GM12874 (cell line): ENCODE data around the gene FAM98C.

Source experiments
- CTCF ChIP-seq: IDR thresholded peaks from 2 replicates; pipeline ENCODE4 v1.5.1; 2011; ENCODE audit warnings: low read depth, mild to moderate bottlenecking, control low read depth, low read length, moderate library complexity; ENCODE audit not compliant: insufficient read depth

FAM98C gene

GRCh38 chr19:38394488-38394887 is 8.4 kb upstream of the FAM98C start:
- TF ChIP-seq CTCF = no peak

DNA sequence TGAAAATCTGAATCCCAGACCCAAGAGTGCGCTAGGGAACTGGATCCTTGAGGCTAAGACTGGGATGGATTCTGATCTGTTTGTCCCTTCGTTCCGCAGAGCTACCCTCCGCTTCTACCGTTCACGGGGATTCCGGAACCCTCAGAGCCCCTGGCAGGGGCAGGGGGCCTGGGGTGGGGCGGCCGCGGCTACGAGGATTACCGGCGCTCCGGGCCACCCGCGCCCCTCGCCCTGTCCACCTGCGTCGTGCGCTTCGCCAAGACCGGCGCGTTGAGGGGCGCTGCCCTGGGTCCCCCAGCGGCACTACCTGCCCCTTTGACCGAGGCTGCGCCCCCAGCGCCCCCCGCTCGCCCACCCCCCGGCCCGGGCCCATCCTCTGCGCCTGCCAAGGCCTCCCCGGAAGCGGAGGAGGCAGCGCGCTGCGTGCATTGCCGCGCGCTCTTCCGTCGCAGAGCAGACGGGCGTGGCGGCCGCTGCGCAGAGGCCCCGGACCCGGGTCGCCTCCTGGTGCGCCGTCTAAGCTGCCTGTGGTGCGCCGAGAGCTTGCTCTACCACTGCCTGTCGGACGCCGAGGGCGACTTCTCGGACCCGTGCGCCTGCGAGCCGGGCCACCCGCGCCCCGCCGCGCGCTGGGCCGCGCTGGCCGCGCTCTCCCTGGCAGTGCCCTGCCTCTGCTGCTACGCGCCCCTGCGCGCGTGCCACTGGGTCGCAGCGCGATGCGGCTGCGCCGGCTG is 7.3 kb upstream of the FAM98C start:
- no peak for TF ChIP-seq CTCF

GRCh38 chr19:38399081-38399480 is 3.8 kb upstream of the FAM98C start:
- TF ChIP-seq CTCF = no peak

DNA sequence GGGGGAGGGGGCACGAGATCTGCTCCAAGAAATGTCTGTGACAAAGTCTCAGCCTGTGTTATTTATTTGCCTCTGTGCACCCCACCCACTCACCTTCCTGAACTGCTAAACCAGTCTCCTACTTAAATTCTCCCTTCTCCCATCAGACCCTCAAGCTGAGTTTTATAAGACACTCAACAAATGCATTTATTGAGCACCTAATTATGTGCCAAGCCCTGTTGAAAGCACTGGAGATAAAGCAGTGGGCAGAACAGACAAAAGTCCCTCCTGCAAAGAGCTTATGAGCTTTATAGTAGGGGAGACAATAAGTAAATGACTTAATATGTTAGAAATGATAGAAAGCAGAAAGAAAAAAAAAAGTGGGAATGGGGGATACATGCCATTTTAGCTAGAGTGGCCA is 3.4 kb upstream of the FAM98C start:
- TF ChIP-seq CTCF = no peak

DNA sequence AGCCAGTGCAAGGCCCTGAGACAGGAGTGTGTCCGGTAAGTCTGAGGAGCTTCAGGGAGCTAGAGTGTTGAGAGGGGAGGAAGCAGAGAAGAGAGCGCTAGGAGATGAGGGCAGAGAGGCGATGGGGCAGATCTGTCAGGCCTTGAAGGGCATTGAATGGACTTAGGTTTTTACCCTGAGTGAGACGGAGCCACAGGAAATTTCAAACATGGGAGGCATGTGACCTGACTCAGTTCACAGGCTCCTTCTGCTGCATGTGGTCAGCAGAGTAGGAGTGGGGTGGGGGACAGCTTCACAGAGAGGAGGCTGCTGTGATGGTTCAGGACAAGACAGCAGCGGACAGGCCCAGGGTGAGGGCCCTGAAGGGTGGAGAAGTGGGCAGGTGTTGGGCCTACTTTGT is 2.5 kb upstream of the FAM98C start:
- TF ChIP-seq CTCF = no peak

GRCh38 chr19:38401148-38401547 is 1.7 kb upstream of the FAM98C start:
- no peak for TF ChIP-seq CTCF

DNA sequence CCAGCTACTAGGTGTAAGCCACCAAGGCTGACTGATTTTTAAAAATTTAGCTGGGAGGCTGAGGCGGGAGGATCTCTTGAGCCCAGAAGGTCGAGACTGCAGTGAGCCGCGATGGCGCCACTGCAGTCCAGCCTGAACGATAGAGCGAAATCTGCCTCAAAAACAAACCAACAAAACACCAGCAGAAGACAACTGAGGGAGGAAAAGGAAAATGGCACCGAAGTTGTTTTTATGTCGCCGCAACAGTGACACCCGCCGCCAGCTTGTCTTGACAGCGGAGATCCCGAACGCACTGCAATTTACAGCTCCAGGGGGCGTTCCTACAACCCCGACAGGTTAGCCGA is 298 bp upstream of the FAM98C start:
- no peak for TF ChIP-seq CTCF
